BJ (cell line): ENCODE measurements around the gene DIP2B. TPM values are rescaled to one million over a fixed set of nuclear protein-coding genes. Genes with fewer than 3 reads are reported as not detected.

Experiments used
- CTCF ChIA-PET: fragments of 350-600 bp; formaldehyde crosslinking; extraction: SDS; loops from one replicate; lab custom pipeline; 2021; ENCODE audit warnings: antibody characterized with exemption, inconsistent platforms; lab: Yijun Ruan, JAX
- POLR2A ChIA-PET: fragments of 300-600 bp; sonication (Branson Sonifier 250); formaldehyde crosslinking; extraction: SDS; loops from one replicate; lab custom pipeline; 2021; ENCODE audit warnings: antibody characterized with exemption; lab: Charles Lee
- DNase-seq: peaks from one replicate; pipeline ENCODE4 v3.0.0-alpha.2; 2011; ENCODE audit warnings: low read depth
- H3K27me3 ChIP-seq: 2 replicates; pipeline ENCODE4 v1.6.0; 2011; ENCODE audit warnings: low read length; ENCODE audit not compliant: control insufficient read depth, insufficient read depth
- H3K36me3 ChIP-seq: 2 replicates; pipeline ENCODE4 v1.5.1; 2011; ENCODE audit warnings: low read length; ENCODE audit not compliant: control insufficient read depth, insufficient read depth
- H3K4me3 ChIP-seq: 2 replicates; pipeline ENCODE4 v1.5.1; 2011; ENCODE audit warnings: low read depth, mild to moderate bottlenecking, control low read depth, low read length
- polyA plus RNA-seq: library from polyadenylated mRNA; depleted of rRNA; stranded (reverse); fragments of >200 nt; gene quantifications from 2 replicates; pipeline ENCODE4 v1.2.3, GENCODE V29; 2011
- TF ChIP-seq, protein P1 (sequence below): IDR thresholded peaks from 2 replicates; pipeline ENCODE4 v1.5.1; 2011; ENCODE audit warnings: low read depth, mild to moderate bottlenecking, control low read depth, inconsistent platforms, low read length, moderate library complexity; ENCODE audit not compliant: insufficient read depth

DIP2B gene
- polyA plus RNA-seq, 1 experiment: 13.2 TPM

DNA sequence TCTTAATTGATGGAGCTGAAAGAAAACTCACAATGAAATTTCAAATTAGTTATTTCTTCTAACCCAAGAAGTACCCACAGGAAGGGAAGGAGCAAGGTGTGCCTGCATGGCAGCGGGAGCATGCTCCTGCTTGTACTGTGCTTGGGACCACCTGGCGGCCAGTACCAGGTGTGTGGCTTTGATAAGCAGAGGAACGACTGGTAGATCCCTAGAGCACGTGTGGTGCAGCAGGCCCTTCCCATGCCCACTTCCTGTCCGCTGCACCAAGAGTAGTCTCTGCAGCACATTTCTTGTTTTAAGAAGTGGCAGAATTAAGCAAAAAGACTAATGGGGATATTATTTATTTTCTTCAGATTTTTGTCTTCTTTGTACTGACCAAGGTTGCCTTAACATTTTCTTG lies 136.8 kb downstream of the DIP2B start:
- ChIA-PET POLR2A (no interaction called here), CTCF (interaction anchor here (10.4 kb wide), 1 partner anchor 135 kb away, joined by 131 read pairs; the partner anchor contains the start of gene DIP2B)
- TF ChIP-seq, protein P1, sequence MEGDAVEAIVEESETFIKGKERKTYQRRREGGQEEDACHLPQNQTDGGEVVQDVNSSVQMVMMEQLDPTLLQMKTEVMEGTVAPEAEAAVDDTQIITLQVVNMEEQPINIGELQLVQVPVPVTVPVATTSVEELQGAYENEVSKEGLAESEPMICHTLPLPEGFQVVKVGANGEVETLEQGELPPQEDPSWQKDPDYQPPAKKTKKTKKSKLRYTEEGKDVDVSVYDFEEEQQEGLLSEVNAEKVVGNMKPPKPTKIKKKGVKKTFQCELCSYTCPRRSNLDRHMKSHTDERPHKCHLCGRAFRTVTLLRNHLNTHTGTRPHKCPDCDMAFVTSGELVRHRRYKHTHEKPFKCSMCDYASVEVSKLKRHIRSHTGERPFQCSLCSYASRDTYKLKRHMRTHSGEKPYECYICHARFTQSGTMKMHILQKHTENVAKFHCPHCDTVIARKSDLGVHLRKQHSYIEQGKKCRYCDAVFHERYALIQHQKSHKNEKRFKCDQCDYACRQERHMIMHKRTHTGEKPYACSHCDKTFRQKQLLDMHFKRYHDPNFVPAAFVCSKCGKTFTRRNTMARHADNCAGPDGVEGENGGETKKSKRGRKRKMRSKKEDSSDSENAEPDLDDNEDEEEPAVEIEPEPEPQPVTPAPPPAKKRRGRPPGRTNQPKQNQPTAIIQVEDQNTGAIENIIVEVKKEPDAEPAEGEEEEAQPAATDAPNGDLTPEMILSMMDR: no peak
- DNase-seq: no peak
- Histone ChIP-seq H3K27me3 (no peaks in the 10 kb centered on the region), H3K36me3 (no peaks in the 10 kb centered on the region), H3K4me3 (no peak overlapping the region)

DNA sequence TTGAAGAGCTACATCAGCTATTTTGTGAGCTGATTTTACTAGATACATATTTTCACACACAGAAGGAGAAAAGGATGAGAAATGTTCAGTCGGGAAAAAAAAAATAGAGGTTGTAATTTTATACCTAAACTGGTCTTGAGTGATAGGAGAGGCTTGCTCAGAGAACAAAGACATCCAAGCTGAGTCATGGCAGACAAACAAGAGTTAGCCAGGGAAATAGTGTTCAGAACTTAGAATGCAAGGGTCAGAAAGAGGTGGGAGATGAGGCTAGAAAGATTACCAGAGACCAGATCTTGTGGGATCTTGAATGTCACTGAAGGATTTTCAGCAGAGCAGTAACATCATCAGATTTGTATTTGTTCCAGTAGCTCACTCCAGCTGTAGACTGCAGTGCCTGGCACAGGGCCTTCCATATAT lies 137.3 kb downstream of the DIP2B start:
- Histone ChIP-seq H3K4me3 (no peak overlapping the region), H3K27me3 (no peaks in the 10 kb centered on the region), H3K36me3 (no peaks in the 10 kb centered on the region)
- no peak for DNase-seq
- CTCF ChIA-PET: interaction anchor here (0.6 to 10.4 kb wide), 3 partner anchors 15 to 975 kb away, joined by 3 to 131 read pairs (median 3); partner anchors contain the start of gene DIP2B
- TF ChIP-seq, protein P1: no peak
- POLR2A ChIA-PET: interaction anchor here (0.5 kb wide), 1 partner anchor 42 kb away, joined by 3 read pairs; no protein-coding TSS in a partner anchor

DNA sequence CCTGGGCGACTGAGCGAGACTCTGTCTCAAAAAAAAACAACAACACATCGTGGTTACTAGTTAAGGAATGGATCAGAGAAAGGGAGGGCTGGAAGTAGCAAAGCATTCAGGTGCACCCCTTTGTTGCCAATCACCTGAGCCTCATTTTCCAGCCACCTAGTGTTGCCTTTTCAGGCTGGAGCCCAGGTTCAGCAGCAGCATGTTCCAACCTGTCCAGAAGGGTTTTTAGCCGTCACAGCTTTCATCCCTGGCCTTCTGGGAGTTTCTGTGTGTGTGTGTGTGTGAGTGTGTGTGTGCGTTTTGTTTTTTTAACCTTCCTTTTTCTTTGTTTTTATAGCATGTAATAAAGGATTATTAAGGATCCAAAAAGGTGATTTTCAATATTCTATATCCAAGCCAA lies 138.0 kb downstream of the DIP2B start:
- H3K36me3 ChIP-seq: no peaks in the 10 kb centered on the region
- TF ChIP-seq, protein P1: no peak
- CTCF ChIA-PET: interaction anchor here (0.6 to 10.4 kb wide), 2 partner anchors 136 to 622 kb away, joined by 3 to 131 read pairs; partner anchors contain the start of gene DIP2B
- POLR2A ChIA-PET: no interaction called here
- no peak for DNase-seq
- H3K27me3 ChIP-seq: no peaks in the 10 kb centered on the region
- no peak overlapping the region for H3K4me3 ChIP-seq

DNA sequence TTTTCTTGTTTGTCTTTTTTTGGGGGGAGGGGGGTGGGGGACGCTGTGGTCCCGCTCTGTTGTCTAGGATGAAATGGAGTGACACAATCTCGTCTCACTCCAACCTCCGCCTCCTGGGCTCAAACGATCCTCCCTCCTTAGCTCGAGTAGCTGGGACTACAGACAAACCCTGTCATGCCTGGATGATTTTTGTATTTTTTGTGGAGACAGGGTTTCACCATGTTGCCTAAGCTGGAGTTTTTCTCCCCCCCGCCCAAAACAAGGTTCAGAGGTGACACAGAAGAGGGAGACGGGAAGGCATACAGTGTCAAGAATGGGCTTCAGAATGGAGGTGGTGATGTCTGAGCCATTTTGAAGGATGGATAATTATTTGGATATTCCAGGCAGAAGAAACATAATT lies 142.2 kb downstream of the DIP2B start:
- ChIA-PET POLR2A (no interaction called here), CTCF (interaction anchor here (10.4 kb wide), 1 partner anchor 140 kb away, joined by 131 read pairs; the partner anchor contains the start of gene DIP2B)
- Histone ChIP-seq H3K27me3 (no peaks in the 10 kb centered on the region), H3K4me3 (no peak overlapping the region), H3K36me3 (no peaks in the 10 kb centered on the region)
- no peak for DNase-seq
- TF ChIP-seq, protein P1: no peak

DNA sequence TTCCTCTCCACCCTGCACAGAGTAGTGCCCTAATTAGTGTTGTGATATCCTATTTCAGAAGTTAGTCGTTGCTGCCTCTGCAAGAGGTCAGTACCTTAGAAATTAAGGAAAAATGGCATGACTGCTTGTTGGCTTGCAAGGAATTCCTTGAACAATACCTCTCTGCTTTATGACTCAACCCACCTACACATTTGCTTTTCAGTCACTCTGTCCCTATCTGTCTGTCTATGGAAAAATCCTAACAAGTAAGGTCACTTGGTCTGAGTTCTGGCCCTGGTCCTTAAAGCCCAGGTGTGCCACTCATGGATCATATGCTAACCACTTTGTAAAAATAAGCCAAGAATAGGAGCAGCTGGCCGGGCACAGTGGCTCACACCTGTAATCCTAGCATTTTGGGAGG lies 142.7 kb downstream of the DIP2B start:
- ChIA-PET POLR2A (no interaction called here), CTCF (interaction anchor here (10.4 kb wide), 1 partner anchor 141 kb away, joined by 131 read pairs; the partner anchor contains the start of gene DIP2B)
- no peaks in the 10 kb centered on the region for H3K36me3 ChIP-seq
- TF ChIP-seq, protein P1: no peak
- DNase-seq: no peak
- H3K27me3 ChIP-seq: no peaks in the 10 kb centered on the region
- H3K4me3 ChIP-seq: no peak overlapping the region
